Tibial nerve (tissue), 3 donors: Measurements from ENCODE around the gene FBN1.

Experiments
- POLR2A ChIP-seq, 2 donors: fragments of 450-650 bp; IDR thresholded peaks; one replicate each; pipeline ENCODE4 v1.6.1; 2017; ENCODE audit warnings: antibody characterized with exemption in 2 of 2, mild to moderate bottlenecking in 2 of 2, moderate library complexity in 2 of 2
- TF ChIP-seq, protein P1 (sequence below), 5 experiments: fragments of 200-600 bp in 3 of 5; fragments of 450-650 bp in 2 of 5; sonication (generic) in 3 of 5; IDR thresholded peaks; one replicate each; pipeline ENCODE4 v1.5.1; 2016 to 2019; ENCODE audit warnings: antibody characterized with exemption in 5 of 5, mild to moderate bottlenecking in 3 of 5, moderate library complexity in 2 of 5

GRCh38 chr15:48688493-48688892 lies 43.0 kb upstream of the FBN1 start:
- TF ChIP-seq, protein P1, sequence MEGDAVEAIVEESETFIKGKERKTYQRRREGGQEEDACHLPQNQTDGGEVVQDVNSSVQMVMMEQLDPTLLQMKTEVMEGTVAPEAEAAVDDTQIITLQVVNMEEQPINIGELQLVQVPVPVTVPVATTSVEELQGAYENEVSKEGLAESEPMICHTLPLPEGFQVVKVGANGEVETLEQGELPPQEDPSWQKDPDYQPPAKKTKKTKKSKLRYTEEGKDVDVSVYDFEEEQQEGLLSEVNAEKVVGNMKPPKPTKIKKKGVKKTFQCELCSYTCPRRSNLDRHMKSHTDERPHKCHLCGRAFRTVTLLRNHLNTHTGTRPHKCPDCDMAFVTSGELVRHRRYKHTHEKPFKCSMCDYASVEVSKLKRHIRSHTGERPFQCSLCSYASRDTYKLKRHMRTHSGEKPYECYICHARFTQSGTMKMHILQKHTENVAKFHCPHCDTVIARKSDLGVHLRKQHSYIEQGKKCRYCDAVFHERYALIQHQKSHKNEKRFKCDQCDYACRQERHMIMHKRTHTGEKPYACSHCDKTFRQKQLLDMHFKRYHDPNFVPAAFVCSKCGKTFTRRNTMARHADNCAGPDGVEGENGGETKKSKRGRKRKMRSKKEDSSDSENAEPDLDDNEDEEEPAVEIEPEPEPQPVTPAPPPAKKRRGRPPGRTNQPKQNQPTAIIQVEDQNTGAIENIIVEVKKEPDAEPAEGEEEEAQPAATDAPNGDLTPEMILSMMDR (IDR thresholded peaks at IDR 0.05) = no peak
- no peak for TF ChIP-seq POLR2A (IDR thresholded peaks at IDR 0.05)
